Thyroid gland (tissue), 4 donors: ENCODE data around the gene UGT2B15.

Source experiments
- CTCF ChIP-seq, 6 experiments: fragments of 200-600 bp in 3 of 6; fragments of 450-650 bp in 3 of 6; sonication (generic) in 3 of 6; IDR thresholded peaks; one replicate each; pipeline ENCODE4 v1.5.1; 2016 to 2019; ENCODE audit warnings: antibody characterized with exemption in 6 of 6, mild to moderate bottlenecking in 2 of 6, inconsistent platforms in 1 of 6, moderate library complexity in 1 of 6
- POLR2A ChIP-seq, 2 donors: fragments of 450-650 bp; IDR thresholded peaks; one replicate each; pipeline ENCODE4 v1.6.1; 2017; ENCODE audit warnings: antibody characterized with exemption in 2 of 2, mild to moderate bottlenecking in 2 of 2, moderate library complexity in 1 of 2

GRCh38 chr4:68599150-68599549, 71.3 kb downstream of the UGT2B15 start:
- TF ChIP-seq POLR2A (IDR thresholded peaks at IDR 0.05) = no peak
- no peak for TF ChIP-seq CTCF (IDR thresholded peaks at IDR 0.05)
